Neuronal stem cell (in vitro differentiated cells): Measurements from ENCODE around the gene TRPC3.

ENCODE experiments used
- DNase-seq: peaks from one replicate; pipeline ENCODE4 v3.0.0-alpha.2; 2013; ENCODE audit warnings: low spot score
- H2AFZ ChIP-seq: one replicate; pipeline ENCODE4 v1.6.1; 2013; ENCODE audit warnings: mild to moderate bottlenecking, low read length, inconsistent platforms
- H2AK5ac ChIP-seq: 2 replicates; pipeline ENCODE4 v1.6.1; 2013; ENCODE audit warnings: low read depth, mild to moderate bottlenecking, inconsistent platforms, low read length, moderate library complexity, mixed read lengths
- H2BK120ac ChIP-seq: 2 replicates; pipeline ENCODE4 v1.6.1; 2013; ENCODE audit warnings: low read depth, mild to moderate bottlenecking, inconsistent platforms, low read length, moderate library complexity, mixed read lengths
- H2BK12ac ChIP-seq: one replicate; pipeline ENCODE4 v1.6.1; 2013; ENCODE audit warnings: low read length, inconsistent platforms
- H2BK15ac ChIP-seq: 2 replicates; pipeline ENCODE4 v1.6.1; 2013; ENCODE audit warnings: mild to moderate bottlenecking, low read length, inconsistent platforms, mixed read lengths
- H2BK5ac ChIP-seq: one replicate; pipeline ENCODE4 v1.6.1; 2013; ENCODE audit warnings: inconsistent platforms, mild to moderate bottlenecking, low read length, moderate library complexity
- H3K14ac ChIP-seq: one replicate; pipeline ENCODE4 v1.6.1; 2013; ENCODE audit warnings: low read length, inconsistent platforms
- H3K18ac ChIP-seq: 2 replicates; pipeline ENCODE4 v1.6.1; 2013; ENCODE audit warnings: low read length, inconsistent platforms
- H3K23ac ChIP-seq: 2 replicates; pipeline ENCODE4 v1.6.1; 2013; ENCODE audit warnings: low read depth, mild to moderate bottlenecking, mixed read lengths, low read length, inconsistent platforms; ENCODE audit not compliant: poor library complexity
- H3K27ac ChIP-seq: replicated peaks from 3 replicates; pipeline ENCODE4 v1.5.1; 2013; ENCODE audit warnings: low read length, inconsistent platforms
- H3K27me3 ChIP-seq, 3 experiments: 2 replicates each; pipeline ENCODE4 v1.6.1; 2013; ENCODE audit warnings: low read length in 3 of 3, mild to moderate bottlenecking in 2 of 3, inconsistent platforms in 1 of 3, low read depth in 1 of 3, mixed read lengths in 1 of 3, moderate library complexity in 1 of 3; ENCODE audit not compliant: control insufficient read depth in 3 of 3, insufficient read depth in 3 of 3
- H3K36me3 ChIP-seq, 2 donors: replicated peaks in 1 of 2; 2 replicates each; pipeline ENCODE4 v1.6.1; 2013; ENCODE audit warnings: low read length in 2 of 2; ENCODE audit not compliant: control insufficient read depth in 2 of 2, insufficient read depth in 2 of 2
- H3K4ac ChIP-seq: 2 replicates; pipeline ENCODE4 v1.6.1; 2013; ENCODE audit warnings: inconsistent platforms, mild to moderate bottlenecking, low read length, moderate library complexity
- H3K4me1 ChIP-seq, 2 donors: 1 replicate in 1 of 2; 2 replicates in 1 of 2; pipeline ENCODE4 v1.6.1; 2013; ENCODE audit warnings: low read length in 2 of 2, low read depth in 1 of 2; ENCODE audit not compliant: control insufficient read depth in 2 of 2, insufficient read depth in 1 of 2
- H3K4me2 ChIP-seq: one replicate; pipeline ENCODE4 v1.6.1; 2013; ENCODE audit warnings: mild to moderate bottlenecking, low read length, inconsistent platforms; ENCODE audit not compliant: insufficient read depth, poor library complexity, severe bottlenecking
- H3K4me3 ChIP-seq, 2 donors: 2 replicates each; pipeline ENCODE4 v1.5.1; 2013; ENCODE audit warnings: low read length in 2 of 2, mild to moderate bottlenecking in 2 of 2, inconsistent platforms in 1 of 2, moderate library complexity in 1 of 2
- H3K79me1 ChIP-seq: one replicate; pipeline ENCODE4 v1.6.1; 2013; ENCODE audit warnings: low read depth, mild to moderate bottlenecking, inconsistent platforms, low read length, moderate library complexity
- H3K9ac ChIP-seq: one replicate; pipeline ENCODE4 v1.6.1; 2013; ENCODE audit warnings: mild to moderate bottlenecking, low read depth, low read length, inconsistent platforms; ENCODE audit not compliant: poor library complexity
- H3K9me3 ChIP-seq, 2 donors: replicated peaks in 1 of 2; 2 replicates each; pipeline versions ENCODE3 to v1.6.1; 2013; ENCODE audit warnings: low read length in 2 of 2, mild to moderate bottlenecking in 2 of 2, inconsistent platforms in 1 of 2, low read depth in 1 of 2, mixed read lengths in 1 of 2, moderate library complexity in 1 of 2; ENCODE audit not compliant: control insufficient read depth in 2 of 2, insufficient read depth in 1 of 2
- H4K8ac ChIP-seq: one replicate; pipeline ENCODE4 v1.6.1; 2013; ENCODE audit warnings: low read depth, mild to moderate bottlenecking, inconsistent platforms, low read length, moderate library complexity
- H4K91ac ChIP-seq: one replicate; pipeline ENCODE4 v1.6.1; 2013; ENCODE audit warnings: low read length, low read depth, mild to moderate bottlenecking, inconsistent platforms; ENCODE audit not compliant: poor library complexity
- WGBS, 2 donors: extraction: QIAGEN DNeasy Blood & Tissue Kit; methylation state at CpG; one replicate each; pipeline ENCODE4 v1.1.7; 2013; ENCODE audit warnings: missing lambda C conversion rate in 2 of 2, mixed read lengths in 1 of 2; ENCODE audit not compliant: insufficient read length in 2 of 2, insufficient replicate concordance in 1 of 2; ENCODE audit errors: extremely low coverage in 2 of 2; 5-methylcytosine and 5-hydroxymethylcytosine counted together

TRPC3 gene

GRCh38 chr4:121980643-121981042, 28.8 kb upstream of the TRPC3 start:
- no peak overlapping the region for H2BK15ac ChIP-seq
- H2BK120ac ChIP-seq = no peak overlapping the region
- H4K91ac ChIP-seq = no peak overlapping the region
- H3K9ac ChIP-seq = no peak overlapping the region
- H3K14ac ChIP-seq = no peak overlapping the region
- no peaks in the 10 kb centered on the region for H3K9me3 ChIP-seq
- no peaks in the 10 kb centered on the region for H3K36me3 ChIP-seq
- no peak for DNase-seq
- no peak overlapping the region for H3K4ac ChIP-seq
- H3K79me1 ChIP-seq = no peaks in the 10 kb centered on the region
- no peak overlapping the region for H3K4me3 ChIP-seq
- no peak overlapping the region for H2AFZ ChIP-seq
- no peak overlapping the region for H4K8ac ChIP-seq
- no peak overlapping the region for H3K18ac ChIP-seq
- peaks cover 0 to 7% (median 0%) of the 10 kb centered on the region in 3 experiments for H3K27me3 ChIP-seq
- no CpG with 5 or more reads among the region's 3 CpGs for WGBS, 2 donors
- H3K4me2 ChIP-seq = no peak overlapping the region
- no peak overlapping the region for H3K23ac ChIP-seq
- H2BK12ac ChIP-seq = no peak overlapping the region
- H3K4me1 ChIP-seq = no peaks in the 10 kb centered on the region
- H2AK5ac ChIP-seq = no peak overlapping the region
- no peak overlapping the region for H2BK5ac ChIP-seq
- H3K27ac ChIP-seq = no peak overlapping the region

GRCh38 chr4:121978172-121978516, 26.3 kb upstream of the TRPC3 start:
- H2BK120ac ChIP-seq = no peak overlapping the region
- no peak overlapping the region for H3K4ac ChIP-seq
- no CpG with 5 or more reads among the region's 2 CpGs for WGBS, 2 donors
- no peaks in the 10 kb centered on the region for H3K9me3 ChIP-seq
- no peak overlapping the region for H3K27ac ChIP-seq
- peak overlapping the region; percentile 19 for H2AFZ ChIP-seq
- no peaks in the 10 kb centered on the region for H3K4me1 ChIP-seq
- peaks cover 0 to 12% (median 0%) of the 10 kb centered on the region in 3 experiments for H3K27me3 ChIP-seq
- H3K14ac ChIP-seq = no peak overlapping the region
- no peaks in the 10 kb centered on the region for H3K36me3 ChIP-seq
- no peak overlapping the region for H2BK15ac ChIP-seq
- no peak overlapping the region for H2BK12ac ChIP-seq
- H3K79me1 ChIP-seq = no peaks in the 10 kb centered on the region
- no peak overlapping the region for H4K91ac ChIP-seq
- H3K4me3 ChIP-seq = no peak overlapping the region
- no peak overlapping the region for H3K23ac ChIP-seq
- H3K9ac ChIP-seq = no peak overlapping the region
- no peak overlapping the region for H4K8ac ChIP-seq
- H3K4me2 ChIP-seq = no peak overlapping the region
- H2BK5ac ChIP-seq = no peak overlapping the region
- no peak overlapping the region for H3K18ac ChIP-seq
- no peak overlapping the region for H2AK5ac ChIP-seq
- no peak for DNase-seq

GRCh38 chr4:121977251-121978171, 25.7 kb upstream of the TRPC3 start:
- peaks cover 0 to 12% (median 0%) of the 10 kb centered on the region in 3 experiments for H3K27me3 ChIP-seq
- no peak overlapping the region for H2BK15ac ChIP-seq
- no peak overlapping the region for H3K4me3 ChIP-seq
- H2AK5ac ChIP-seq = no peak overlapping the region
- no peaks in the 10 kb centered on the region for H3K4me1 ChIP-seq
- no peaks in the 10 kb centered on the region for H3K36me3 ChIP-seq
- WGBS, 2 donors = no CpG with 5 or more reads among the region's 9 CpGs
- no peak overlapping the region for H2BK5ac ChIP-seq
- H3K4me2 ChIP-seq = no peak overlapping the region
- H2AFZ ChIP-seq = peak overlapping the region; percentile 19
- no peaks in the 10 kb centered on the region for H3K9me3 ChIP-seq
- H3K4ac ChIP-seq = no peak overlapping the region
- no peak overlapping the region for H4K8ac ChIP-seq
- no peak overlapping the region for H3K9ac ChIP-seq
- no peak overlapping the region for H3K14ac ChIP-seq
- no peak overlapping the region for H3K18ac ChIP-seq
- no peak overlapping the region for H2BK120ac ChIP-seq
- no peak for DNase-seq
- no peak overlapping the region for H3K27ac ChIP-seq
- no peaks in the 10 kb centered on the region for H3K79me1 ChIP-seq
- no peak overlapping the region for H3K23ac ChIP-seq
- H4K91ac ChIP-seq = no peak overlapping the region
- no peak overlapping the region for H2BK12ac ChIP-seq

- H2BK12ac ChIP-seq = no peak overlapping the region
- H4K8ac ChIP-seq = no peak overlapping the region
- no peak overlapping the region for H3K4ac ChIP-seq
- H2BK5ac ChIP-seq = no peak overlapping the region
- no peak overlapping the region for H4K91ac ChIP-seq
- no peak overlapping the region for H3K23ac ChIP-seq
- H3K4me2 ChIP-seq = no peak overlapping the region
- no peak overlapping the region for H3K18ac ChIP-seq
- no peaks in the 10 kb centered on the region for H3K4me1 ChIP-seq
- no peak overlapping the region for H2AK5ac ChIP-seq
- H3K27ac ChIP-seq = no peak overlapping the region
- no peaks in the 10 kb centered on the region for H3K79me1 ChIP-seq
- no peak overlapping the region for H3K14ac ChIP-seq
- no peak overlapping the region for H2BK120ac ChIP-seq
- peaks cover 0 to 12% (median 0%) of the 10 kb centered on the region in 3 experiments for H3K27me3 ChIP-seq
- H2AFZ ChIP-seq = no peak overlapping the region
- H3K9me3 ChIP-seq = no peaks in the 10 kb centered on the region
- no CpG with 5 or more reads among the region's 2 CpGs for WGBS, 2 donors
- H3K9ac ChIP-seq = no peak overlapping the region
- H2BK15ac ChIP-seq = no peak overlapping the region
- H3K4me3 ChIP-seq = no peak overlapping the region
- H3K36me3 ChIP-seq = no peaks in the 10 kb centered on the region
- DNase-seq = no peak
Measured at GRCh38 chr4:121975784-121976183, 23.9 kb upstream of the TRPC3 start.
